PC-3 (cell line): ENCODE data around the gene RHBG.
"Not testable (repeated sequence)": the region's sequence is repeated elsewhere in the genome, so short reads cannot be mapped to it uniquely, and the experiment has no call there.

Source experiments
- EZH2 ChIP-seq: fragments of 300-600 bp; sonication (generic); IDR thresholded peaks from one replicate; pipeline ENCODE4 v1.6.1; 2017; ENCODE audit warnings: antibody characterized with exemption, mild to moderate bottlenecking, low read length; ENCODE audit not compliant: unreplicated experiment
- TF ChIP-seq, protein P1 (sequence below): fragments of 300-600 bp; sonication (generic); conservative IDR thresholded peaks from 2 replicates; pipeline ENCODE4 v1.5.1; 2017; ENCODE audit warnings: antibody characterized with exemption, low read depth, mild to moderate bottlenecking, low read length

DNA sequence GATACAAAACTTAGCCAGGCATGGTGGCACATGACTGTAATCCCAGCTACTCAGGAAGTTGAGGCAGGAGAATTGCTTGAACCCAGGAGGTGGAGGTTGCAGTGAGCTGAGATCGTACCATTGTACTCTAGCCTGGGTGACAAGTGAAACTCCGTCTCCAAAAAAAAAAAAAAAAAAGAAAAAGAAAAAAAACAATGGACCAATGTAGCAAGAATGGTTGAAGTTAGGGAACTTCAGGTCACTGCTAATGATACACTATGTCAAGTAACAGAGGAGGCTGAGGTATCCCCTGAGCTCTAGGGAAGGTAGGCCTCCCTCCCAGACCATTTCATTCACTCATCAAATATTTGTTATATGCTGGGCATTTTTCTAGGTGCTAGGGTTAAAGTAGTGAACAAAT lies 23.0 kb upstream of the RHBG start:
- TF ChIP-seq, protein P1, sequence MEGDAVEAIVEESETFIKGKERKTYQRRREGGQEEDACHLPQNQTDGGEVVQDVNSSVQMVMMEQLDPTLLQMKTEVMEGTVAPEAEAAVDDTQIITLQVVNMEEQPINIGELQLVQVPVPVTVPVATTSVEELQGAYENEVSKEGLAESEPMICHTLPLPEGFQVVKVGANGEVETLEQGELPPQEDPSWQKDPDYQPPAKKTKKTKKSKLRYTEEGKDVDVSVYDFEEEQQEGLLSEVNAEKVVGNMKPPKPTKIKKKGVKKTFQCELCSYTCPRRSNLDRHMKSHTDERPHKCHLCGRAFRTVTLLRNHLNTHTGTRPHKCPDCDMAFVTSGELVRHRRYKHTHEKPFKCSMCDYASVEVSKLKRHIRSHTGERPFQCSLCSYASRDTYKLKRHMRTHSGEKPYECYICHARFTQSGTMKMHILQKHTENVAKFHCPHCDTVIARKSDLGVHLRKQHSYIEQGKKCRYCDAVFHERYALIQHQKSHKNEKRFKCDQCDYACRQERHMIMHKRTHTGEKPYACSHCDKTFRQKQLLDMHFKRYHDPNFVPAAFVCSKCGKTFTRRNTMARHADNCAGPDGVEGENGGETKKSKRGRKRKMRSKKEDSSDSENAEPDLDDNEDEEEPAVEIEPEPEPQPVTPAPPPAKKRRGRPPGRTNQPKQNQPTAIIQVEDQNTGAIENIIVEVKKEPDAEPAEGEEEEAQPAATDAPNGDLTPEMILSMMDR: not testable (repeated sequence)
- TF ChIP-seq EZH2: not testable (repeated sequence)
